ENCODE data around the gene UNK.

UNK gene

DNA sequence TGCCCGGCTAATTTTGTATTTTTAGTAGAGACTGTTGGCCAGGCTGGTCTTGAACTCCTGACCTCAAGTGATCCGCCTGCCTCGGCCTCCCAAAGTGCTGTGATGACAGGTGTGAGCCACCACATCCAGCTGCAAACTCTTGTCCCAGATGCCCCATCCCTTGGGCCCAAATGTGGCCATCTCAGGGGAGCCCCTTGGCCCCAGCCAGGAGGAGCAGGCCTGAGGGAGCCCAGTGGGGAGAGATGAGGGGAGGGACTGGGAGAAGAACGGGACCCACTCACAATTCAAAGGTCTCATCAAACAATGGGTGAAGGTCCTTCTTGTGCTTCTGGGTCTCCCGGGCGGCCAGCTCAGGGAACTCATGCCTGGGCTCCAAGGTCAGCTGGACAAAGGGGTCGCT lies 45.1 kb downstream of the UNK start:
- TF ChIP-seq, protein P1, sequence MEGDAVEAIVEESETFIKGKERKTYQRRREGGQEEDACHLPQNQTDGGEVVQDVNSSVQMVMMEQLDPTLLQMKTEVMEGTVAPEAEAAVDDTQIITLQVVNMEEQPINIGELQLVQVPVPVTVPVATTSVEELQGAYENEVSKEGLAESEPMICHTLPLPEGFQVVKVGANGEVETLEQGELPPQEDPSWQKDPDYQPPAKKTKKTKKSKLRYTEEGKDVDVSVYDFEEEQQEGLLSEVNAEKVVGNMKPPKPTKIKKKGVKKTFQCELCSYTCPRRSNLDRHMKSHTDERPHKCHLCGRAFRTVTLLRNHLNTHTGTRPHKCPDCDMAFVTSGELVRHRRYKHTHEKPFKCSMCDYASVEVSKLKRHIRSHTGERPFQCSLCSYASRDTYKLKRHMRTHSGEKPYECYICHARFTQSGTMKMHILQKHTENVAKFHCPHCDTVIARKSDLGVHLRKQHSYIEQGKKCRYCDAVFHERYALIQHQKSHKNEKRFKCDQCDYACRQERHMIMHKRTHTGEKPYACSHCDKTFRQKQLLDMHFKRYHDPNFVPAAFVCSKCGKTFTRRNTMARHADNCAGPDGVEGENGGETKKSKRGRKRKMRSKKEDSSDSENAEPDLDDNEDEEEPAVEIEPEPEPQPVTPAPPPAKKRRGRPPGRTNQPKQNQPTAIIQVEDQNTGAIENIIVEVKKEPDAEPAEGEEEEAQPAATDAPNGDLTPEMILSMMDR (IDR thresholded peaks at IDR 0.05; ENCODE audit: unreplicated experiment in 3 of 3) = no peak
- no peaks in the 10 kb centered on the region for H3K27me3 Mint-ChIP-seq (ENCODE audit: low read depth)
- no peak overlapping the region for H3K27ac Mint-ChIP-seq
- no peak overlapping the region for H3K4me3 Mint-ChIP-seq
- H3K36me3 Mint-ChIP-seq (ENCODE audit: low read depth) = peaks cover 4% of the 10 kb centered on the region
- no peaks in the 10 kb centered on the region for H3K9me3 Mint-ChIP-seq
- peaks cover 37% of the 10 kb centered on the region for H3K4me1 Mint-ChIP-seq

DNA sequence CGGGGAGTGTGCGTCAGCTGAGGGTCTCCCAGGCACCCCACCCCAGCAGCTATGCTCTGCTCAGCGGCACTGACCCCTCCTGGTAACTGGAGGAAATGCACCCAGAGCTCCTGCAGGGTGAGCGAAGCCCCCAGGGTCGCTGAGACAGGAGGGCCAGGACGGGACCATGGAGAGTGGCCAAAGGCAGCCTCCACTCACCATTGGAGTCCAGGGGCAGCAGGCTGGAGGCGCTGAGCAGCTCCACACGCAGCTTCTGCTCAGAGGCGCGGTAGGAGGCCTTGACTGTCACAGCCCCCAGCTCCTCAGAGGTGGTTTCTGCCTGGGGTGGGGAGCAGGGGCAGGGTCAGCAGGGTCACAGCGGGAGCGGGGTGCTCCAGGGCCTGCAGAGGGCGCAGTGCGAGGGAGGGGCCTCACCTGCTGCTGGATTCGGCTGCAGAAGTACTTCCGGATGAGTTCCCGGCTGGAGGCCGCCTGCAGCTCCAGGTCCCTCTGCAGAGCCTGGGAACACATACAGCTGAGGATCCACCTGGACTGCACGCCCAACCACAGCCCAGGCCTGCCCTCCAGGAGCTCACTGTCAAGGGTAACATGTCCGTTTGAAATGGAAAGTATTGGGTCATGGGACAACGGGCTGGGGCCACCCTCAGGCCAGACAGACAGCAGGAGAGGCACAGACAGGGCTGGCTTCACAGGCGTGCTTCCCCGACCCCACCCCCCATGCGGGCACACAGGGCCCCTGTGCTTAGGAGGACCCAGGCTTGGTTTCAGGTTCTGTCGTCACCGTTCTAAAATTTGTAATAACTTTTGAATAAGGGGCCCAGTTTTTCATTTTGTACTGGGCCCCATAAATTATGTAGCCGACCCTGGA lies 45.8 kb downstream of the UNK start:
- H3K9me3 Mint-ChIP-seq = no peaks in the 10 kb centered on the region
- H3K4me1 Mint-ChIP-seq = peaks cover 34% of the 10 kb centered on the region
- TF ChIP-seq, protein P1 (IDR thresholded peaks at IDR 0.05; ENCODE audit: unreplicated experiment in 3 of 3) = peak; percentile 40 to 50 (median 49)
- H3K27me3 Mint-ChIP-seq (ENCODE audit: low read depth) = no peaks in the 10 kb centered on the region
- no peak overlapping the region for H3K27ac Mint-ChIP-seq
- peaks cover 4% of the 10 kb centered on the region for H3K36me3 Mint-ChIP-seq (ENCODE audit: low read depth)
- no peak overlapping the region for H3K4me3 Mint-ChIP-seq

DNA sequence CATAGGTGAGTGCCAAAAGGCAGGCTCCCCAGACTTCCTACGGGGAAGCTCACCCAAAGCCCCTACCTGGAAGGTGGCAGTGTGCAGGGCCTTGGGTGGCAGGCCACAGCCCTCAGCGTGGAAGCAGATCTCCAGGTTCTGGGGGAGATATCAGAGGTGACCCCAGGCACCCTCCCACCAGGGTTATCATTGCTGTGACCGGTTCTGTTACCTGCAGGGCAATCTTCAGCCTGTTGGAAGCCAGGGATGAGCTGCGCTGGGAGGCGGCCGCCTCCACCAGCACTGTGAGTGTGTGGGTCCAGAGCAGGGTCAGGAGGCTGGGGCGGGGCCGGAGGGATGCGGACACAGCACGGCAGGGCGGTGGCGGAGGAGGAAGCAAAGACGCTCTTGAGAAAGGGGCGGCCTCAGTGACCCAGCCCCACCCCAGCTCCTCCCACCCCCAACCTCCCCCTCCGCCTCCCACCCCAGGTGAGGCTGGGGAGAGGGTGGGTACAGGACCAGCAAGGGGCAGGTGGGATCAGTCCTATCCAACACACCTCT lies 46.5 kb downstream of the UNK start:
- H3K9me3 Mint-ChIP-seq = no peaks in the 10 kb centered on the region
- no peak overlapping the region for H3K4me3 Mint-ChIP-seq
- TF ChIP-seq, protein P1 (IDR thresholded peaks at IDR 0.05; ENCODE audit: unreplicated experiment in 3 of 3) = no peak
- H3K27ac Mint-ChIP-seq = no peak overlapping the region
- no peaks in the 10 kb centered on the region for H3K27me3 Mint-ChIP-seq (ENCODE audit: low read depth)
- H3K36me3 Mint-ChIP-seq (ENCODE audit: low read depth) = peaks cover 4% of the 10 kb centered on the region
- peaks cover 32% of the 10 kb centered on the region for H3K4me1 Mint-ChIP-seq

- H3K4me1 Mint-ChIP-seq = peaks cover 28% of the 10 kb centered on the region
- no peaks in the 10 kb centered on the region for H3K9me3 Mint-ChIP-seq
- no peaks in the 10 kb centered on the region for H3K36me3 Mint-ChIP-seq (ENCODE audit: low read depth)
- TF ChIP-seq, protein P1 (IDR thresholded peaks at IDR 0.05; ENCODE audit: unreplicated experiment in 3 of 3) = no peak
- H3K27me3 Mint-ChIP-seq (ENCODE audit: low read depth) = no peaks in the 10 kb centered on the region
- peak overlapping the region in 1 of 3 experiments; percentile 33 for H3K4me3 Mint-ChIP-seq
- peak overlapping the region in 2 of 3 experiments; percentile 32 to 63 for H3K27ac Mint-ChIP-seq
Measured at GRCh38 chr17:75832164-75832651, 47.6 kb downstream of the UNK start.

DNA sequence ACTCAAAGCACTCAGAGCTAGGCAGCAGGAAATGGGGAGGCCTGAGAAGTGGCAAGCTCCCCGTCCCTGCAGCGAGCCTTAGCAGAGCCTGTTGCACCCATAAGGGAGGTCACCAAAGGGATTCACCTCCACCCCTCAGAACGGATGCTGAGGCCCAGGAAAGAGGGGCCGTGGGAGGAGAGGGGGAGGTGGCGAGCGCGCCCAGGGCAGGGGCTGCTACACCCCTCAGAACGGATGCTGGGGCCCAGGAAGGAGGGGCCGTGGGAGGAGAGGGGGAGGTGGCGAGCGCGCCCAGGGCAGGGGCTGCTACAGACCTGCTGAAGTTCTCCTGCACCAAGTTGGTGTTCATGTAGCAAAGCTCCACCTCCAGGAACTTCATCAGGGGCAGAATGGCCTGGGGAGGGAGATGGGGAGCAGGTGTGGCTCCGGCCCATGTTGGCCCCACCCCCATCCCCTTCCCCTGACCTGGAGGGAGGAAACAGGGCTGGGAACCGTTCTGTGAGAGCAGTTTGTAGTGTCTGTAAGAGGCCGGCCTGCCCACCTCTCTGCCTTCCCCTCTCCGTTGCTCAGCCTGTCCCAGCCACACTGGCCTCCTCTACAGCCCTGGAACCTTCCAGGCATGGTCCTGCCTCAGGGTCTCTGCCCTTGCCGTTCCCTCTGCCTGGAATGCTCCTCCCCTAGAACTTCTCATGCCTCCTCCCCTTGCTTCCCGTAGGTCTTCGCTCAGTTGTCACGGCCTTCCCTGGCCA lies 48.2 kb downstream of the UNK start:
- peak overlapping the region in 2 of 3 experiments; percentile 0 to 33 for H3K4me3 Mint-ChIP-seq
- H3K27ac Mint-ChIP-seq = peak overlapping the region; percentile 61 to 63 (median 63)
- H3K36me3 Mint-ChIP-seq (ENCODE audit: low read depth) = no peaks in the 10 kb centered on the region
- no peaks in the 10 kb centered on the region for H3K27me3 Mint-ChIP-seq (ENCODE audit: low read depth)
- peaks cover 25% of the 10 kb centered on the region for H3K4me1 Mint-ChIP-seq
- TF ChIP-seq, protein P1 (IDR thresholded peaks at IDR 0.05; ENCODE audit: unreplicated experiment in 3 of 3) = no peak
- no peaks in the 10 kb centered on the region for H3K9me3 Mint-ChIP-seq

Measured in nephron (organoid).